Gastroesophageal sphincter (tissue), 3 donors: ENCODE results near the gene MDH2.
"Not testable (repeated sequence)": the region's sequence is repeated elsewhere in the genome, so short reads cannot be mapped to it uniquely, and the experiment has no call there.

ENCODE experiments used
- EP300 ChIP-seq: sonication (generic); formaldehyde crosslinking; IDR thresholded peaks from one replicate; pipeline ENCODE4 v1.6.1; 2017; ENCODE audit warnings: antibody characterized with exemption, mild to moderate bottlenecking
- POLR2A ChIP-seq, 2 donors: fragments of 450-650 bp; IDR thresholded peaks; one replicate each; pipeline ENCODE4 v1.6.1; 2017; ENCODE audit warnings: antibody characterized with exemption in 2 of 2, mild to moderate bottlenecking in 2 of 2, moderate library complexity in 1 of 2
- POLR2AphosphoS5 ChIP-seq: sonication (generic); formaldehyde crosslinking; IDR thresholded peaks from one replicate; pipeline ENCODE4 v1.6.1; 2017; ENCODE audit warnings: antibody characterized with exemption
- TF ChIP-seq, protein P1 (sequence below), 4 experiments: fragments of 200-600 bp in 2 of 4; fragments of 450-650 bp in 2 of 4; sonication (generic) in 1 of 4; IDR thresholded peaks; one replicate each; pipeline ENCODE4 v1.5.1; 2017 to 2019; ENCODE audit warnings: antibody characterized with exemption in 4 of 4, mild to moderate bottlenecking in 2 of 4, moderate library complexity in 2 of 4

DNA sequence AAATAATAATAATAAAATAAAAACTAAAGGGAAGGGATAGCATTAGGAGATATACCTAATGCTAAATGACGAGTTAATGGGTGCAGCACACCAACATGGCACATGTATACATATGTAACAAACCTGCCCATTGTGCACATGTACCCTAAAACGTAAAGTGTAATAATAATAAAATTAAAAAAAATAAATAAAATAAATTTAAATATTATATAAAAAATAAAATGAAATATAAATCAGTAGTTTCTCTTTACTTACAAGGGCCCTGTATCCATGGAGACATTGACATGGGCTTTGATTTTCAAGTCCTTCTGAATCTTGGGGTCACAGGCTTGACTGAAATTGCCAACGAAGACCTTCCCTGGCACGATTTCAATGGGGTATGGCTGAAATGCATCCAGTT, 42.9 kb upstream of the MDH2 start:
- TF ChIP-seq, protein P1, sequence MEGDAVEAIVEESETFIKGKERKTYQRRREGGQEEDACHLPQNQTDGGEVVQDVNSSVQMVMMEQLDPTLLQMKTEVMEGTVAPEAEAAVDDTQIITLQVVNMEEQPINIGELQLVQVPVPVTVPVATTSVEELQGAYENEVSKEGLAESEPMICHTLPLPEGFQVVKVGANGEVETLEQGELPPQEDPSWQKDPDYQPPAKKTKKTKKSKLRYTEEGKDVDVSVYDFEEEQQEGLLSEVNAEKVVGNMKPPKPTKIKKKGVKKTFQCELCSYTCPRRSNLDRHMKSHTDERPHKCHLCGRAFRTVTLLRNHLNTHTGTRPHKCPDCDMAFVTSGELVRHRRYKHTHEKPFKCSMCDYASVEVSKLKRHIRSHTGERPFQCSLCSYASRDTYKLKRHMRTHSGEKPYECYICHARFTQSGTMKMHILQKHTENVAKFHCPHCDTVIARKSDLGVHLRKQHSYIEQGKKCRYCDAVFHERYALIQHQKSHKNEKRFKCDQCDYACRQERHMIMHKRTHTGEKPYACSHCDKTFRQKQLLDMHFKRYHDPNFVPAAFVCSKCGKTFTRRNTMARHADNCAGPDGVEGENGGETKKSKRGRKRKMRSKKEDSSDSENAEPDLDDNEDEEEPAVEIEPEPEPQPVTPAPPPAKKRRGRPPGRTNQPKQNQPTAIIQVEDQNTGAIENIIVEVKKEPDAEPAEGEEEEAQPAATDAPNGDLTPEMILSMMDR (IDR thresholded peaks at IDR 0.05) = not testable (repeated sequence)
- not testable (repeated sequence) for TF ChIP-seq POLR2AphosphoS5; POLR2A (IDR thresholded peaks at IDR 0.05); EP300
